Measurements from ENCODE around the gene FASTKD1.
"Not testable (repeated sequence)": the region's sequence is repeated elsewhere in the genome, so short reads cannot be mapped to it uniquely, and the experiment has no call there.

The FASTKD1 gene

DNA sequence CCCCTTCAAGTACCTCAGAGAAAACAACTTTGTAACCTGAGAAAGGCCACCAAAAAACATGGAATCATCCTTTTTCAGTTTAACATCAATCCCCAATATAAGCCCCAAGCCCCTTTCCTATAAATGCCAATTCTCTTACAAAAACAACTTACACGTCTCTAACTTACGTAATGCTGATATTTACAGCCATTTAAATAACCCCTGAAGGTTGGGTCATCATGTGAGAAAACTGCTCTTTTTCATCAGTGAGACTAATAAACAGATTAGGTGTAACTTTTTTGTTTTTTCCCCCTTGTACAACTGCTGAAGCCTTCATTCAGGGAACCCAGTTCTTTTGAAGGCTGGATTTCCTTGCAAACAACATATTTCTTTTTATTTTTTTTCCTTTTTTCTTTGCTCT is 3.7 kb downstream of the FASTKD1 start:
- no peak for DNase-seq

DNA sequence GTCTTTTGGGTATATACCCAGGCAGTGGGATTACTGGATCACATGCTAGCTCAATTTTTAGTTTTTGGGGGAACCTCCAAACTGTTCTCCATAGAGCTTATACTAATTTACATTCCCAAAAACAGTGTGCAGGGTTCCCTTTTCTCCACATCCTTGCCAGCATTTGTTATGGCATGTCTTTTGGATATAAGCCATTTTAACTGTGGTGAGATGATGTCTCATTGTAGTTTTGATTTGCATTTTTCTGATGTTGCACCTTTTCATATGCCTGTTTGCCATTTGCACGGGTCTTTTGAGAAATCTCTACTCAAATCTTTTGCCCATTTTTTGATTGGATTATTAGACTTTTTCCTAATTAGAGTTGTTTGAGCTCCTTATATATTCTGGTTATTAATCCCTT is 8.0 kb downstream of the FASTKD1 start:
- no peak for DNase-seq

DNA sequence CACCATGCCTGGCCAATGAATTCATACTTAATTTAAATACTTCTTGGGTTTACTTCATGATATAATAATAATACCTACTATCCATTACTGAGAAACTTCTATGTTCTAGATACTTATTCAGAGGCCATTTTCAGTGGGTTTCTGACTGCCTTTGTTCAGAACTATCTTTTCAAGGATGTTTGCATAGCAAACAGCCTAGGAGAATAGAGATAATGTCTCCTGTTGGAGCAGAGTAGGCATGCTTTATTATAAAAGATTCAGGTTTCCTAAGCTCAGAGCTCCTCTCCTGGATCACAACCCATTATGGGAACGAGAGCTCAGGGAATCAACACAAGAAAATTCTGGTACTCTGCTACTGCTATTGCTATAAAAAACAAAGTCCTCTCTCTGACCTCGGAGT is 11.1 kb downstream of the FASTKD1 start:
- DNase-seq = peak; percentile 4

DNA sequence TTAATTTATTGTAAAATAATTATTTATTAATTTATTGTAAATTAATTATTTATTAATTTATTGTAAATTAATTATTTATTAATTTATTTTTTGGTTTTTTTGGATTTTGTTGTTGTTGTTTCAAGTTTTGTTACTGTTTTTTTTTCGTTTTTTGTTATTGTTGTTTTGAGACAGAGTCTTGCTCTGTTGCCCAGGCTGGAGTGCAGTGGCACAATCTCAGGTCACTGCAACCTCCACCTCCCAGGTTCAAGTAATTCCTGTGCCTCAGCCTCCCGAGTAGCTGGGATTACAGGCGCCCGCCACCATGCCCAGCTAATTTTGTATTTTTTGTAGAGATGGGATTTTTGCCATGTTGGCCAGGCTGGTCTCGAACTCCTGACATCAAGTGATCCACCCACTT is 11.6 kb downstream of the FASTKD1 start:
- not testable (repeated sequence) for DNase-seq

DNA sequence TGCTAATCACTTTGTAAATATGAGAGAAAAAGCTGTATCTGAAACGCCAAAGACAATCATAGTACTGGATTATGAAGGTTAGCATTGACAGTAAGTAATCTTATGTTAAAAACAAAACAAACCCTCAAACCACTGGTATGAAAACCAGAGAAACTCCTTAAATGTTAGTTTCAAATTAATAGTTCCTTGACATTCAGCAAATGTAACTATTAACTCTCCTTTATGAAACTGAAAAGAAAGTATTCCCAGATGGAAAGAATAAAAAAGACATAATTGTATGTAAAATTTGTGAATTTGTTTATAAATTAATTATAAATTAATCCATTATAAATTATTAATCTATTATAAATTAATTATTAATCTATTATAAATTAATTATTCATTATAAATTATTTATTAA is 12.3 kb downstream of the FASTKD1 start:
- DNase-seq = no peak

DNA sequence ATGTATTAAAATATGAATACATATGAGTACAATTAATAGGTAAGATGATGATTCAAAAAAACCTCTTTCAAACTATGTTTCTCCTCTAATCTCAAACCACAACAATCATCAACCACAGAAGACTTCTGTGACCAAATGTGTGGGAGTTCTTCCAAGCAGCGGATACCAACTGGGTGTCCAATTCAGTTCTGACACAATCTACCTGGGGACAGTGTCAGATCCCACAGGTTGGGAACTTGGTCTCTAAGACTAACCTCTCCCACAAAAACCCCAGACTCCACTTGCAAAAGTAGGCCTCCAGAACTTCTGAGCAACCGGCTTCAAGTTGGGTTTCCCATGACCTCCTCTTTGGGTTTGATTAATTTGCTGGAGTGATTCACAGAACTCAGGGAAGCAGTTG is 26.9 kb downstream of the FASTKD1 start:
- no peak for DNase-seq

DNA sequence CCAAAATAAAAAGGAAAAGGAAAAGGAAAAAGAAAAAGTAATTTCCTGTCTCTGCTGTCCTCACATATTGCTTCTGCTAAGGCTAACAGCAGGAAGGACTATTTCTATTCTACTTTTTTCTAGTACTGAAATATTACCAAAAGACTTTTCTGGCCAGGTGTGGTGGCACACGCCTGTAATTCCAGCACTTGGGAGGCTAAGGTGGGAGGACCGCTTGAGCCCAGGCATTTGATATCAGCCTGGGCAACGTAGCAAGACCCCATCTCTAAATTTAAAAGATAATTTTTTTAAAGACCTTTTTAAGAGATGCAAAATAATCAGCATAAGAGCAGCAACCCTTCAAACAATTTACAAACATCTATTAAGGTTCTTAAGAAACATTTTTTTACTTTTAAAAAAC is 31.2 kb downstream of the FASTKD1 start:
- DNase-seq = no peak

DNA sequence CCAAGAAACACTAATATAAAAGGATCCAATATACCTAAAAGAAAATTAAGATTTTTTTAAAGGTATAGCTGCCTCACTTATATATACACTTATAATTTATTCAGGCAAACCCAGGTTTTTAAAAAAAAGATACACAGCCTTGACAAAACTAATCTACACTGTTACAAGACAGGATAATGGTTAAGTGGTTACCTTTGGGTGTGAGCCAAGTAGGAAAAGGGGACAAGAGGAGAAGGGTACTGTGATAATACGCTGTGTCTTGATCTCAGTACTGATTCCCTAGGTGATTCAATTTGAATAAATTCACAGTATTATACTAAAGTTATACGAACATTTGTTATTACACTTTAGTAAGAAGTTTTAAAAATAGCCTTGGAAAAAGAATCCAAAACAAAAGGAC is 33.5 kb downstream of the FASTKD1 start:
- no peak for DNase-seq

DNA sequence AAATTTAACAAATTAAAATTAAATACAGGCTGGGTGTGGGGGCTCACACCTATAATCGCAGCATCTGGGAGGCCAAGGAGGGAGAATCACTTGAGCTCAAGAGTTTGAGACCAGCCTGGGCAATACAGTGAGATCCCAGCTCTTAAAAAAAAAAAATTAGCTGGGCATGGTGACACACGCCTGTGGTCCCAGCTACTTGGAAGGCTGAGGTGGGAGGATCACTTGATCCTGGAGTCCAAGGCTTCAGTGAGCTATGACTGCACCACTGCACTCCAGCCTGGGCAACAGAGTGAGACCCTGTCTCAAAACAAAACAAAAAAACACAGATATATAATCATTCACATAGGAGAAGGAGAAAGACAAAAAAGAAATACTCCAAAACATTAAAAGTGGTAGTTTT is 34.2 kb downstream of the FASTKD1 start:
- not testable (repeated sequence) for DNase-seq

DNA sequence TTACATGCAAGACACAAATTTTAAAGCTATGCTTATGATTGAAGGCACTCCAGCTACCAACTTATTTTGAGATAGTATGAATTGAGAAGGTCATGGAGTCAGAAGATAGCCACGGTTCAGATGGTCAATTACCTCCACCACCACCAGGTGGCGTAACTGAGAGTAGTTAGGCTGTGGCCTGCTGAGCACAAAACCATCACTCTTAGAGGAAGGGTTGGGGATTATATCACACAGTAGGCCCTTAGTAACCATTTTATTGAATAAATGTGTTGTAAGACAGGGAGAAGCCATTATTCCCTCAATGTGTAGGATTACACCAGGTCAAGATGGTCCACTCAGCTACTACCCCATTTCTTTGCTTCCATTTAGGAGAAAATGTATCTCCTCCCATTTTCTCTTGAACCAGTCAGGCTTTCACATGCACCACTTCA is 45.4 kb downstream of the FASTKD1 start:
- peak; percentile 57 for DNase-seq

DNA sequence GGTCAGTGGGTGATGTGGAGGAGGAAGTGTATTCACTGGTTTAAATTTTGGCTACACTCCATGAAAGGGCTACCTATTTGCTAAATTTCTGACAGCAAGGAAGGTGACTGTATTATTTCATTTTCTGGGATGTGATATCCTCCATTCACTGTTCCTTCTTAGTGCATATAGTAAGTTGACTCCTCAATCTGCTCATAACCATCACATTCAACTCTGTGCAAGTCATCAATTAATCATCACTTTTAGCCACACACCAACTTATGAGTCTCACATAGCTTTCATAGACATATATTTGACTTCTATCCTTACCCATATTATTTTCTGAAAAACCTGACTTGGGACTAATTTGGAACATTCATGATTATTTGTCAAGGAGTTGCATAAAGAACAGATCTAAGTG is 47.2 kb downstream of the FASTKD1 start:
- no peak for DNase-seq

DNA sequence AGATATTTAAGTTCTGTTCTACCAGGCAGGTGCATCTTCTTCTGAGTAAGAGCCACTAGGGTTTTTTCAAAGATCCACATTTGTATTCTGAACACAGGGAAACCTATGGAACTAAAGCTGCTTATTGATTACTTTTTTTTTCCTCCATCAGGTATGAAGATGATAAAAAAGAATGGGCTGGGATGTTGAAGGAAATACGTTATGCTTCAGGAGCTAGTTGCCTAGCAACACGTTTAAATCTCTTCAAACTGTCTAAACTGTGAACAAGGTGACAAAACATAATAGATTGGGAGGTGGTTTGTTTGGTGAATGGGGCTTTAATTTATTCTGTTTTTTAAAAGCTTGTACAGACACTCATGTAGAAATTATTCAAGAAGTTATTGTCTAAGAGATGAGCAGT is 48.2 kb downstream of the FASTKD1 start:
- peak; percentile 83 for DNase-seq

DNA sequence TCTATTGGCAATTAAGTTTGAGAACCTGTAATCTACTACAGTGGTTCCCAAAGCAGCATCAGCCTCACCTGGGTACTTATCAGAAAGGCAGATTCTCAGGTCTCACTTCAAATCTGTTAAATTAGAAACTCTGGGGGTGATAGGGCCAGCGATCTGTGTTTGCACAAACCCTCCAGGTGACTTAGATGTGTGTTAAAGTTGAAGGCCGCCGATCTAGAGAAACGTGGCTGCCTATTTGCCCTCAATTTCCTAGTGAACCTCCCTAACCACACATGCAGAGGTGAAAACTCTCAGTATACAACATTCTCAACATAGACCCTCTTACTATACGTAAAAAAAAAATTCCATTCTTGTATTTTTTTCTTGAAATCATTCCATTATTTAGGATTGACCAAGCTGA is 50.0 kb downstream of the FASTKD1 start:
- DNase-seq = no peak

DNA sequence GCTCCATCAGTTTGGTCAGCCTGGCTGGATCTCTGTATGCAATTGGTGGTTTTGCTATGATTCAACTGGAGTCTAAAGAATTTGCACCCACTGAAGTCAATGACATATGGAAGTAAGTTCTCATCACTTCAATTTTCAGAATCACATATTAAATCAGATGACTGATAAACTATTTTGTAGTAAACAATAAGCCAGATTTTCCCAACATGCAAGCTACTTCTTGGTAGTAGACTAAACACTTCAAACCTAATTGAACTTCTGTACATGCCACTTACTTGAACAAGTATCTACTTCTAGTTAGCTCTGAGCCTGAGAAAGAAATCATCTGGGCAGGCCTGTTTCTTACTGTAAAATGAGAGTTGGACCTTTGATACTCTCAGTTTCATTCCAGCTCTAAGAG is 52.8 kb downstream of the FASTKD1 start:
- DNase-seq = no peak

DNA sequence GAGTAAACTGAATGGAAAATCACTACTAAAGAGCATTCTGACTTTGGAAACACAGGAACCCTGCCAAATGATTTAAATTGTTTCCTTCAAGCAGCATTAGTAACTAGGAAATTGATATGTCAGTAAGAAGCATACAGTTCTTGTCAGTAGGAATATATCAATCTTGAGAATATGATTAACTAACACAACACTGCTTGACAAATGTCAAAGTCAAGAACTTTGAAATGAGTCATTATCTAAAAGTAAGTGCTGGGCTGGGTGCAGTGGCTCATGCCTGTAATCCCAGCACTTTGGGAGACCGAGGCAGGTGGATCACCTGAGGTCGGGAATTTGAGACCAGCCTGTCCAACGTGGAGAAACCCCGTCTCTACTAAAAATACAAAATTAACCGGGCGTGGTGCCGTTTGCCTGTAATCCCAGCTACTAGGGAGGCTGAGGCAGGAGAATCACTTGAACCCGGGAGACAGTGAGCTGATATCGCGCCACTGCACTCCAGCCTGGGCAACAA is 57.1 kb downstream of the FASTKD1 start:
- not testable (repeated sequence) for DNase-seq

DNA sequence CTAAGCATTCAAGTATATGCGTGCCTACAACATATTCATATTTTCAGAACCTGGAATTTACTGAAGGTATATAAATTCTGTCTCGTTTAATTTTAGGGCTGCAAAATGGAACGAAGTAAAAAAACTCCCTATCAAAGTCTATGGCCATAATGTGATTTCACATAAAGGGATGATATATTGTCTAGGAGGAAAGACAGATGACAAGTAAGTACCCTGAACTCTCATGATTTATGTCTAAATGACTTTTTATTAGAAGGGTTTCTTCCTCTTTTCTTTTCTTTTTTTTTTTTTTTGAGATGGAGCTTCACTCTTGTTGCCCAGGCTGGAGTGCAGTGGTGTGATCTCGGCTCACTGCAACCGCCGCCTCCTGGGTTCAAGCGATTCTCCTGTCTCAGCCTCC is 58.9 kb downstream of the FASTKD1 start:
- not testable (repeated sequence) for DNase-seq

DNA sequence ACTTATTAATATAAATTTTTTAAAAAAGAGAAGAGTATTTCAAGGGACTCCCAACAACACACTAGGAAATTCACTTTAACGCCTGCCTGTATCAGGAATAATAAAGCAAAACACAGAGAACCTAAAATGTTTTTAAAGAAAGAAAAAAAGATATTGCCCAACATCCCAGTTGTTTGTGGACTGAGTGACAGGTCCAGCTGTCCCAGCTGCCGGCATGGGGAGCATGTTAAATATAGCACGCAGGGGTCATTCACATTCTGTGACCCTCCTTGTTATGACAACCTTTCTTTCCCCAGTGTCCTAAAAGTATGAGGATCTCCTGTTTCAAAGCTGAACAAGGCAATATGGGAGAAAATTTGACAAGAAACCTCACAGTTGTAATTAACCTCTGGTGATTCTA is 59.7 kb downstream of the FASTKD1 start:
- DNase-seq = no peak

DNA sequence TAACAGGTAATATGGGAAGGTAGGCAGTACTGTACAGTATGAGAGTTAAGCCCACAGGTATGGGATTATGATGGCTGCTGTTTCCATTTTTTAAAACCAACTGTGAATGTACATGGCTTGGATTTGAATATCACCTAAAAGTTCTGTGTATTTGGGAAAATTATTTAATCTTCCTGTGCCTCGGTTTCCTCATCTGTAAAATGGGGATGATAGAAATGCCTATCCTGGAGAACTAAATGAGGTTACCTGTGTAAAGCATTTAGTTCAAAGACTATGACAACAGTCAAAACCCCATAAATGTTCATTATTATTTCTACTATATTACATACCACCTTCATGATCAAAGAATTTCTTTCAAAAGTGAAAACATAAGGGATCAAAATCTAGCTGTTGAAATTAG is 60.6 kb downstream of the FASTKD1 start:
- no peak for DNase-seq

DNA sequence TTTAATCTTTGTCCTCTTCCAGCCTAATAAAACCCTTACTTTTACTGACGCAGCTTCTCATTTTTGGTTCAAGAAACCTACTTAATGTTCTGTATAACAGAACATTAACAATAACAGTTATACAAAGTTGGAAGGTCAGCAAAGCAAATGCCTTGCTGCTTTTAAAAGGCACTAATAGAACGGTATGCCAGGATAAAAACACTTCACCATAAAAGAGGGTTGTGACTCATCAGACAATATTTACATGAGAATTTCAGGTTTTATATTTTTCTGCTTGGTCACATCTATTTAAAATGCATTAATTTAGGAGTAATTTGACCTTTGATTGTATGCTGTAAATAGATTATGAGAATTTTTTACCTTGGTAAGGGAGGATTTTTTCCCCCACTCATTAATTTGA is 61.1 kb downstream of the FASTKD1 start:
- no peak for DNase-seq

DNA sequence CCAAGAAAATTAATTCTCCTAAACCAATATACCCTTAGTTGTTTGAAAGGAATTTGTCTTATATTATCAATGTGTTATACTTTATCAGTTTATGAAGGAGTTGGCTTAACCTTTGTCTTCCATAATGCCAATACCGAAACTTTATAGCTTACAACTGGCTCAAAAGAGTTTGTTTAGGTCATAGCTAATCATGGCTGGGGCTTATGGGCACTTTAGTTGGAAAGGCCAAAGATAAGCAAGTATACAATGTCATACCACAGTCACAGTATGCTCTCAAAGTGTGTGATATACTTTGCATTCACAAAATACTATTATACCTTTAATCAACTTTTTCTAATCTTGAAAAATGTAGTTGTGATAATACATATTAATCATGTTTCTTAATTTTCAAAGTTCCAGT is 61.8 kb downstream of the FASTKD1 start:
- no peak for DNase-seq

DNA sequence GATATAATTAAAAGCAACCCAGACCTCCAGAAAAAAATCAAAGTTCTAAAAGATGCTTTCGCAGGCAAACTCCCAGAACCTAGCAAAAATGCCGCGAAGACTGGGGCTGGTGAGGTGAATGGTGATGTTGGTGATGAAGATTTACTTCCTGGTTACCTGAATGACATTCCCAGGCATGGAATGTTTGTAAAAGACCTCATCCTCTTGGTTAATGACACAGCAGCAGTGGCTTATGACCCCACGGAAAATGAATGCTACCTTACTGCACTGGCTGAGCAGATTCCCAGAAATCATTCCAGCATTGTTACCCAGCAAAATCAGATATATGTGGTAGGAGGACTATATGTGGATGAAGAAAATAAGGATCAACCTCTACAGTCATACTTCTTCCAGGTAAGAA is 63.2 kb downstream of the FASTKD1 start:
- DNase-seq = no peak

DNA sequence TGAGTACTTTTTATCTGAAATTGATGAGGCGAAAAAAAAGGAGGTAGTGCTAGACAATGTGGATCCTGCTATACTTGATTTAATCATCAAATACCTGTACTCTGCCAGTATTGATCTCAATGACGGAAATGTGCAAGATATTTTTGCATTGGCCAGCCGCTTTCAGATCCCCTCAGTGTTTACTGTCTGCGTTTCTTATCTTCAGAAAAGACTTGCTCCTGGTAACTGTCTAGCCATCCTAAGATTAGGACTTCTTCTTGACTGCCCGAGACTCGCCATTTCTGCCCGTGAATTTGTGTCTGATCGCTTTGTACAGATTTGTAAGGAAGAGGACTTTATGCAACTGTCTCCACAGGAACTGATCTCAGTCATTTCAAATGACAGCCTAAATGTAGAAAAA is 63.7 kb downstream of the FASTKD1 start:
- DNase-seq = no peak

DNA sequence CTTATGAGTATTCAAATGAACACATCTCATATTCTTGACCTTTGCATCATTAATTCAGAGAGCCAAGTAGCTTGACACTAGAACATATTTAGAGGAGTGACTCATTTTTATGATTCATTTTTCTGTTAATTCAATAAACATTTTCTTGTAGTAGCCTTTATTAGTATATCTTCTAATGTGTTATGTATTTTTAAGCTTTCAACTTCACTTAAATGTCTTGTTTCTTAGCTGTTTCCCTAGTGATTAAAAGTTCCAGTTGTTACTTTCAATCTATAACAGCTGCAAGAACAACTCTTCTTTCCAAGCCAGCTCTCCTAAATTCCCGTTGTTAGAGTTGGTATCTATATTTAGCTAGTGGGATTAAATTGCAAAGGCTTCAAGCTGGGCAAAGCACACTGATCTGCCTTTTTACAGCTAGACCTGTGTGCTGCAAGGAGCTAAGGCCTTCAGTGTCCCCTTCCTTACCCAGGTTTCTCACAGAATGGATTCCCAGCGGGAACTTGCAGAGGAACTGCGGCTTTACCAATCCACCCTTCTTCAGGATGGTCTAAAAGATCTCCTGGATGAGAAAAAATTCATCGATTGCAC is 64.3 kb downstream of the FASTKD1 start, which contains the start of gene KLHL41:
TSS of gene KLHL41 (plus strand) at position 405 of the 588 bp plus-strand sequence. CDS start at position 482, 77 bp downstream.
- peak; percentile 67 for DNase-seq

DNA sequence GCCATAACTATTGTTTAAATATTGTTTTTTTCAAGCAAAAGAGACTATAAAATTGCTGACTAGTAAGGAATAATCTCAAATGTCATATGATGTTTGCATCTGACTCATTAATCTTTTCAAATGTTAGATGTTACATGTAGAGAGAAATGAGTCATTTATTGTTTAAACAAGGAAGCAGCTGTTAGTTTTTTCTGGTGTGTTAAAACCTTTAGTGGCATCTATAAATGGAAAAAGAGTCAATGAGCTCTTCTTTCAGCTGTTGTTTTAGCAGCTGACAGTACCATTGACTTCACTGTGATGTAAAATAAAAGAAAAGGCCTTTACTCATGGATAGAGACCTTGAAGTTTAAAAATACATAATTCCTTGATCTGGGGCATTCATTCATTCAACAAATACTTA is 66.0 kb downstream of the FASTKD1 start:
- peak; percentile 79 for DNase-seq

DNA sequence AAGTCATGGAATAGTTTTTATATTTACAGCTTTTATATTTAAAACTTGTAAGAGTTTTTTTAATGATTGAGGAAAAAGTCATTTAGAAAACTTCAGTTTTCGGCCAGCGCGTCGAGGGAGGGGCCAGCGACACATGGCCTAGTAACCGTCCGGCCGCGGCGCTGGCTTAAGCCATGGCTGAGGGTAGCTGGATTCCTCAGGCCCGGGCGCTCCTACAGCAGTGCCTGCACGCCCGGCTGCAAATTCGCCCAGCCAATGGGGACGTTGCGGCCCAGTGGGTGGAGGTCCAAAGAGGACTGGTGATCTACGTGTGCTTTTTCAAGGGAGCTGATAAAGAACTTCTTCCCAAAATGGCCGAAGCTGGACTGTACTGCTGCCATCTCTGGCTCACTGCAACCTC is 69.0 kb downstream of the FASTKD1 start:
- no peak for DNase-seq
